AG04450 (cell line): ENCODE measurements around the gene TNFAIP3. TPM values are rescaled to one million over a fixed set of nuclear protein-coding genes. Genes with fewer than 3 reads are reported as not detected.

Experiments used
- polyA plus RNA-seq: library from polyadenylated mRNA; depleted of rRNA; stranded (reverse); fragments of >200 nt; gene quantifications from 2 replicates; pipeline ENCODE4 v1.2.3, GENCODE V29; 2011; rRNA removed

The TNFAIP3 gene
- polyA plus RNA-seq, 1 experiment, result 16.7 TPM

Other genes with a start within 250 kb of the TNFAIP3 start
- gene PERP, start 240.2 kb downstream of the TNFAIP3 start, polyA plus RNA-seq, result 40.5 and 47.6 TPM in 2 replicates